HepG2 (cell line): ENCODE results near the gene SLC38A8. TPM values are rescaled to one million over a fixed set of nuclear protein-coding genes. Genes with fewer than 3 reads are reported as not detected.

Experiments
- ATAC-seq: fragments of 200-7000 bp; cut with Tn5 transposase; 3 replicates; pipeline ENCODE4 v1.9.1; 2020; ENCODE audit warnings: mild to moderate bottlenecking, moderate library complexity
- BruUV-seq: library from RNA; stranded (reverse); fragments of 400-500 nt; replicated peaks from 2 replicates; lab custom pipeline; 2021; lab: Mats Ljungman, UMichigan
- CTCF ChIA-PET: fragments of 300-600 bp; formaldehyde crosslinking; extraction: SDS; loops from one replicate; lab custom pipeline; 2021; ENCODE audit warnings: low total read pairs, inconsistent platforms, low intra/inter-chr PET ratio; lab: Yijun Ruan, JAX
- POLR2A ChIA-PET: fragments of 350-600 bp; sonication (Branson Sonifier 250); formaldehyde crosslinking; loops from one replicate; lab custom pipeline; 2020; ENCODE audit warnings: antibody characterized with exemption, inconsistent platforms; lab: Yijun Ruan, JAX
- DNase-seq: peaks from one replicate; pipeline ENCODE4 v3.0.0-alpha.2; 2015; ENCODE audit warnings: low spot score
- FAIRE-seq: peaks from 3 replicates; lab custom pipeline; 2011; peaks lifted over from hg19 to GRCh38; lab: Jason Lieb, UNC
- H2AFZ ChIP-seq: one replicate; pipeline ENCODE4 v1.6.1; 2011; ENCODE audit warnings: low read length, inconsistent platforms
- H3K27ac ChIP-seq: fragments of 300-600 bp; 3 replicates; pipeline ENCODE4 v1.8.0; 2011; ENCODE audit warnings: mixed run types, mild to moderate bottlenecking, mixed read lengths, low read length, inconsistent platforms; ENCODE audit not compliant: insufficient read depth; ENCODE audit errors: extremely low read length
- H3K27me3 ChIP-seq, 2 experiments: fragments of 200-600 bp in 1 of 2; 2 replicates in 1 of 2; 3 replicates in 1 of 2; pipeline versions ENCODE4 v1.6.0 to v1.8.0; 2011; ENCODE audit warnings: low read length in 2 of 2, mild to moderate bottlenecking in 2 of 2, moderate library complexity in 2 of 2, inconsistent platforms in 1 of 2; ENCODE audit not compliant: insufficient read depth in 2 of 2, control insufficient read depth in 1 of 2
- H3K36me3 ChIP-seq, 2 experiments: fragments of 200-600 bp in 1 of 2; replicated peaks in 1 of 2; 2 replicates in 1 of 2; 3 replicates in 1 of 2; pipeline versions ENCODE4 v1.5.1 to v1.8.0; 2011; ENCODE audit warnings: low read length in 2 of 2, inconsistent platforms in 1 of 2; ENCODE audit not compliant: insufficient read depth in 2 of 2, control insufficient read depth in 1 of 2
- H3K4me1 ChIP-seq: 2 replicates; pipeline ENCODE4 v1.5.1; 2012; ENCODE audit warnings: low read length, inconsistent platforms; ENCODE audit not compliant: insufficient read depth
- H3K4me2 ChIP-seq: 2 replicates; pipeline ENCODE4 v1.6.0; 2011; ENCODE audit warnings: low read depth, low read length, inconsistent platforms
- H3K4me3 ChIP-seq, 3 experiments: fragments of 200-600 bp in 1 of 3; sonication (generic), shearing (Covaris generic) in 1 of 3; replicated peaks in 1 of 3; 2 replicates each; pipeline ENCODE4 v1.5.1; 2011 to 2016; ENCODE audit warnings: low read length in 3 of 3, inconsistent platforms in 2 of 3, low read depth in 2 of 3, mild to moderate bottlenecking in 2 of 3, control low read depth in 1 of 3, mixed read lengths in 1 of 3; ENCODE audit not compliant: insufficient read depth in 1 of 3
- H3K79me2 ChIP-seq: one replicate; pipeline ENCODE4 v1.6.1; 2011; ENCODE audit warnings: low read length, inconsistent platforms; ENCODE audit not compliant: insufficient read depth
- H3K9ac ChIP-seq: 2 replicates; pipeline ENCODE4 v1.6.0; 2011; ENCODE audit warnings: mild to moderate bottlenecking, low read depth, low read length, inconsistent platforms; ENCODE audit not compliant: insufficient read depth
- H3K9me3 ChIP-seq: 2 replicates; pipeline ENCODE4 v1.5.1; 2012; ENCODE audit warnings: mild to moderate bottlenecking, low read length
- H4K20me1 ChIP-seq: 2 replicates; pipeline ENCODE4 v1.6.0; 2011; ENCODE audit warnings: inconsistent platforms, mild to moderate bottlenecking, low read length, moderate library complexity; ENCODE audit not compliant: insufficient read depth
- AGO2 ChIP-seq: fragments of 200-400 bp; formaldehyde crosslinking; optimal IDR thresholded peaks from 2 replicates; pipeline ENCODE3; 2017; ENCODE audit warnings: mild to moderate bottlenecking, low read depth, low read length, moderate library complexity
- PAF1 ChIP-seq: IDR thresholded peaks from 2 replicates; pipeline ENCODE4 v1.6.1; 2016; ENCODE audit warnings: missing genetic modification reagents, missing compliant biosample characterization
- POLR2AphosphoS5 ChIP-seq: IDR thresholded peaks from 2 replicates; pipeline ENCODE4 v1.6.1; 2012; ENCODE audit warnings: low read depth, low read length
- RBFOX2 ChIP-seq: fragments of 200-400 bp; formaldehyde crosslinking; IDR thresholded peaks from 2 replicates; pipeline ENCODE4 v1.6.1; 2017; ENCODE audit warnings: low read depth, mild to moderate bottlenecking, low read length
- RBM22 ChIP-seq: fragments of 200-400 bp; formaldehyde crosslinking; optimal IDR thresholded peaks from 2 replicates; pipeline ENCODE3; 2017; ENCODE audit warnings: mild to moderate bottlenecking, low read length, moderate library complexity
- SRSF4 ChIP-seq: fragments of 200-400 bp; formaldehyde crosslinking; IDR thresholded peaks from one replicate; pipeline ENCODE4 v1.6.1; 2018; ENCODE audit warnings: mild to moderate bottlenecking, low read depth, low read length, moderate library complexity; ENCODE audit not compliant: poor library complexity, severe bottlenecking
- SSRP1 ChIP-seq: IDR thresholded peaks from 2 replicates; pipeline ENCODE4 v1.6.1; 2016; ENCODE audit warnings: control low read depth
- ZKSCAN8 ChIP-seq: IDR thresholded peaks from 2 replicates; pipeline ENCODE4 v1.6.1; 2016; ENCODE audit warnings: borderline replicate concordance, missing genetic modification reagents, missing compliant biosample characterization
- ZNF569 ChIP-seq: sonication (generic); formaldehyde crosslinking; IDR thresholded peaks from 2 replicates; pipeline ENCODE4 v1.5.0; 2020; ENCODE audit warnings: mild to moderate bottlenecking, missing genetic modification reagents, moderate library complexity, borderline replicate concordance
- ZNF75D ChIP-seq: sonication (generic); formaldehyde crosslinking; IDR thresholded peaks from 2 replicates; pipeline ENCODE4 v1.8.1; 2023; ENCODE audit warnings: missing genetic modification reagents, mild to moderate bottlenecking, borderline replicate concordance
- WGBS: methylation state at CpG from one replicate; pipeline ENCODE4 v1.1.6; 2017; ENCODE audit warnings: low lambda C conversion rate; 5-methylcytosine and 5-hydroxymethylcytosine counted together
- in situ Hi-C: cut with HindIII; loops from 2 replicates; pipeline ENCODE4 v1.10.0; 2017; ENCODE audit warnings: low pct_unique_long_range_greater_than_20kb; ENCODE audit not compliant: extremely low pct_ligation_motif_present
- intact Hi-C: fragments of 100-400 bp; cut with micrococcal nuclease; formaldehyde crosslinking; loops from one replicate; pipeline ENCODE4 v1.10.0; 2022; ENCODE audit not compliant: unreplicated experiment
- polyA plus RNA-seq, 8 experiments: library from polyadenylated mRNA; depleted of rRNA in 3 of 8; stranded (reverse) in 7 of 8; unstranded in 1 of 8; fragments of >200 nt; fragmentation: Illumina TruSeq in 4 of 8; extraction: Trizol in 4 of 8; gene quantifications; 2 replicates each; pipeline versions ENCODE4 v1.2.1 to v1.2.3, GENCODE V29; 2011 to 2016; ENCODE audit warnings: low read depth in 4 of 8, missing spikeins in 1 of 8, mixed read lengths in 1 of 8; ENCODE audit not compliant: insufficient read depth in 1 of 8
- total RNA-seq, 5 experiments: library from RNA; depleted of rRNA; stranded (reverse); fragments of >200 nt; fragmentation: Illumina TruSeq; extraction: Trizol; gene quantifications; 2 replicates each; pipeline ENCODE4 v1.2.3, GENCODE V29; 2016; ENCODE audit warnings: low read depth in 1 of 5
- TF ChIP-seq, protein P1 (sequence below), 2 experiments: fragments of 450-650 bp in 1 of 2; sonication (generic) in 1 of 2; formaldehyde crosslinking in 1 of 2; IDR thresholded peaks; 2 replicates each; pipeline versions ENCODE4 v1.6.1 to v1.8.0; 2016 to 2022; ENCODE audit warnings: antibody characterized with exemption in 1 of 2, mild to moderate bottlenecking in 1 of 2, missing genetic modification reagents in 1 of 2
- TF ChIP-seq, protein P2 (sequence below): sonication (generic); formaldehyde crosslinking; IDR thresholded peaks from 2 replicates; pipeline ENCODE4 v1.8.0; 2022; ENCODE audit warnings: mild to moderate bottlenecking, missing genetic modification reagents, borderline replicate concordance

Gene SLC38A8
- total and polyA plus RNA-seq, 2 of the 13 experiments (the other 11 are each of a cell fraction or from before 2014, with no cell fraction given) = 0.24 to 0.37 TPM

DNA sequence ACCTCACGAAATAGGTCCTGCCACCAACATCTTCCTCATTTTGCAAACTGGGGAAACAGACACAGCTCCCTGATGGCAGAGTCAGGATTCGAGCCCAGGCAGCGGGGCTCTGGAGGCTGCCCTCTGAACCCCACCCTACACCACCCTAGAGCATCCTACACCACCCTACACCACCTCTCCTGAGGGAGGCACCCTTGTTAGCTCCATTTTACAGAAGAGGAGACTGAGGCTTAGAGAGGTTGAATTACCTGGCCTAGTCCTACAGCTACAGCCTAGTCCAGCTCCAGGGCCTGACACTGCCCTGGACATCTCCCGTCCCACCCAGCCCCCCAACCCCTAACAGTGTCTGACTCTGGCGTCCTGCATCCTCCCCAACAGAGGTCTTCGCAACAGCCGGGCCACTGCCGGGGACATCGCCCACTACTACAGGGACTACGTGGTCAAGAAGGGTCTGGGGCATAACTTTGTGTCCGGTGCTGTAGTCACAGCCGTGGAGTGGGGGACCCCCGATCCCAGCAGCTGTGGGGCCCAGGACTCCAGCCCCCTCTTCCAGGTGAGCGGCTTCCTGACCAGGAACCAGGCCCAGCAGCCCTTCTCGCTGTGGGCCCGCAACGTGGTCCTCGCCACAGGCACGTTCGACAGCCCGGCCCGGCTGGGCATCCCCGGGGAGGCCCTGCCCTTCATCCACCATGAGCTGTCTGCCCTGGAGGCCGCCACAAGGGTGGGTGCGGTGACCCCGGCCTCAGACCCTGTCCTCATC is 77.7 kb downstream of the SLC38A8 start:
- Histone ChIP-seq H3K9me3 (no peaks in the 10 kb centered on the region), H3K36me3 (peaks cover 31 to 53% of the 10 kb centered on the region in 2 experiments; a peak in 4 of 5 replicates), H3K4me3 (no peak overlapping the region), H3K4me1 (no peaks in the 10 kb centered on the region), H3K27ac (no peak overlapping the region), H3K9ac (no peak overlapping the region), H2AFZ (no peak overlapping the region), H3K27me3 (0 out of 5 replicates have a peak, but pooled peaks cover 0 to 3% of the 10 kb centered on the region in 2 experiments), H4K20me1 (peaks cover 10% of the 10 kb centered on the region; the same call in 1 of the 2 replicates), H3K4me2 (no peak overlapping the region), H3K79me2 (no peaks in the 10 kb centered on the region)
- DNase-seq (no peak), FAIRE-seq (no peak), ATAC-seq (peak; percentile 1; the same call in 1 of the 3 replicates)
- CTCF ChIA-PET = no interaction called here
- no TSS peak for BruUV-seq
- in situ Hi-C loops (loop anchor here (25.0 kb wide), 1 partner anchor 222 kb away; the partner anchor contains the start of genes ADAD2 and TAF1C), intact Hi-C loops (no loop called here)
- POLR2A ChIA-PET = interaction anchor here (2.9 kb wide), 1 partner anchor 11 kb away, joined by 12 read pairs; the partner anchor contains the start of gene OSGIN1
- WGBS = 98% methylated on average over 24 of the region's 26 CpGs
- TF ChIP-seq PAF1 (CRISPR knock-in tag) (no peak), ZNF75D (CRISPR knock-in tag) (no peak), POLR2AphosphoS5 (peak; percentile 32; the same call in 1 of the 2 replicates), AGO2 (peak; percentile 95), RBM22 (peak; percentile 88), RBFOX2 (peak; percentile 54), ZNF569 (CRISPR knock-in tag) (no peak), ZKSCAN8 (CRISPR knock-in tag) (no peak), SSRP1 (CRISPR knock-in tag) (0 out of 2 replicates have a peak, but pooled peaks have one; percentile 38), SRSF4 (peak; percentile 44)
- TF ChIP-seq, protein P1, sequence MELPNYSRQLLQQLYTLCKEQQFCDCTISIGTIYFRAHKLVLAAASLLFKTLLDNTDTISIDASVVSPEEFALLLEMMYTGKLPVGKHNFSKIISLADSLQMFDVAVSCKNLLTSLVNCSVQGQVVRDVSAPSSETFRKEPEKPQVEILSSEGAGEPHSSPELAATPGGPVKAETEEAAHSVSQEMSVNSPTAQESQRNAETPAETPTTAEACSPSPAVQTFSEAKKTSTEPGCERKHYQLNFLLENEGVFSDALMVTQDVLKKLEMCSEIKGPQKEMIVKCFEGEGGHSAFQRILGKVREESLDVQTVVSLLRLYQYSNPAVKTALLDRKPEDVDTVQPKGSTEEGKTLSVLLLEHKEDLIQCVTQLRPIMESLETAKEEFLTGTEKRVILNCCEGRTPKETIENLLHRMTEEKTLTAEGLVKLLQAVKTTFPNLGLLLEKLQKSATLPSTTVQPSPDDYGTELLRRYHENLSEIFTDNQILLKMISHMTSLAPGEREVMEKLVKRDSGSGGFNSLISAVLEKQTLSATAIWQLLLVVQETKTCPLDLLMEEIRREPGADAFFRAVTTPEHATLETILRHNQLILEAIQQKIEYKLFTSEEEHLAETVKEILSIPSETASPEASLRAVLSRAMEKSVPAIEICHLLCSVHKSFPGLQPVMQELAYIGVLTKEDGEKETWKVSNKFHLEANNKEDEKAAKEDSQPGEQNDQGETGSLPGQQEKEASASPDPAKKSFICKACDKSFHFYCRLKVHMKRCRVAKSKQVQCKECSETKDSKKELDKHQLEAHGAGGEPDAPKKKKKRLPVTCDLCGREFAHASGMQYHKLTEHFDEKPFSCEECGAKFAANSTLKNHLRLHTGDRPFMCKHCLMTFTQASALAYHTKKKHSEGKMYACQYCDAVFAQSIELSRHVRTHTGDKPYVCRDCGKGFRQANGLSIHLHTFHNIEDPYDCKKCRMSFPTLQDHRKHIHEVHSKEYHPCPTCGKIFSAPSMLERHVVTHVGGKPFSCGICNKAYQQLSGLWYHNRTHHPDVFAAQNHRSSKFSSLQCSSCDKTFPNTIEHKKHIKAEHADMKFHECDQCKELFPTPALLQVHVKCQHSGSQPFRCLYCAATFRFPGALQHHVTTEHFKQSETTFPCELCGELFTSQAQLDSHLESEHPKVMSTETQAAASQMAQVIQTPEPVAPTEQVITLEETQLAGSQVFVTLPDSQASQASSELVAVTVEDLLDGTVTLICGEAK (IDR thresholded peaks at IDR 0.05) = no peak
- TF ChIP-seq, protein P1 (CRISPR knock-in tag; IDR thresholded peaks at IDR 0.05) = no peak
- TF ChIP-seq, protein P2, sequence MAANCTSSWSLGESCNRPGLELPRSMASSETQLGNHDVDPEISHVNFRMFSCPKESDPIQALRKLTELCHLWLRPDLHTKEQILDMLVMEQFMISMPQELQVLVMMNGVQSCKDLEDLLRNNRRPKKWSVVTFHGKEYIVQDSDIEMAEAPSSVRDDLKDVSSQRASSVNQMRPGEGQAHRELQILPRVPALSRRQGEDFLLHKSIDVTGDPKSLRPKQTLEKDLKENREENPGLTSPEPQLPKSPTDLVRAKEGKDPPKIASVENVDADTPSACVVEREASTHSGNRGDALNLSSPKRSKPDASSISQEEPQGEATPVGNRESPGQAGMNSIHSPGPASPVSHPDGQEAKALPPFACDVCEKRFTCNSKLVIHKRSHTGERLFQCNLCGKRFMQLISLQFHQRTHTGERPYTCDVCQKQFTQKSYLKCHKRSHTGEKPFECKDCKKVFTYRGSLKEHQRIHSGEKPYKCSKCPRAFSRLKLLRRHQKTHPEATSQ (CRISPR knock-in tag) = no peak
